Panc1 (cell line): ENCODE data around the gene NOL11. TPM values are rescaled to one million over a fixed set of nuclear protein-coding genes. Genes with fewer than 3 reads are reported as not detected.

ENCODE experiments used
- ATAC-seq: fragments of 200-7000 bp; cut with Tn5 transposase; 2 replicates; pipeline ENCODE4 v1.9.1; 2020; ENCODE audit warnings: mild to moderate bottlenecking, moderate library complexity
- BruUV-seq: library from RNA; stranded (reverse); fragments of 400-500 nt; replicated peaks from 2 replicates; lab custom pipeline; 2021; lab: Mats Ljungman, UMichigan
- CTCF ChIA-PET: fragments of 300-600 bp; sonication (Branson Sonifier 250); formaldehyde crosslinking; loops from one replicate; lab custom pipeline; 2022; ENCODE audit warnings: antibody characterized with exemption; lab: Charles Lee
- POLR2A ChIA-PET: fragments of 300-600 bp; sonication (Branson Sonifier 250); formaldehyde crosslinking; loops from one replicate; lab custom pipeline; 2022; ENCODE audit warnings: antibody characterized with exemption; lab: Charles Lee
- DNase-seq: peaks from one replicate; pipeline ENCODE4 v3.0.0-alpha.2; 2010; ENCODE audit warnings: low read depth, low spot score
- H3K27ac ChIP-seq: 2 replicates; pipeline ENCODE4 v1.5.1; 2011; ENCODE audit warnings: mild to moderate bottlenecking, low read length, inconsistent platforms
- H3K27me3 ChIP-seq: fragments of 200-500 bp; sonication (Bioruptor generic); 2 replicates; pipeline ENCODE4 v1.6.0; 2014; ENCODE audit warnings: low read length, inconsistent platforms; ENCODE audit not compliant: control insufficient read depth, insufficient read depth
- H3K36me3 ChIP-seq: fragments of 200-500 bp; sonication (Bioruptor generic); 2 replicates; pipeline ENCODE4 v1.5.1; 2014; ENCODE audit warnings: inconsistent platforms, mild to moderate bottlenecking, low read length, moderate library complexity; ENCODE audit not compliant: control insufficient read depth, insufficient read depth
- H3K4me1 ChIP-seq: 2 replicates; pipeline ENCODE4 v1.5.1; 2011; ENCODE audit warnings: inconsistent platforms, mild to moderate bottlenecking, low read length, moderate library complexity; ENCODE audit not compliant: control insufficient read depth, insufficient read depth
- H3K4me3 ChIP-seq, 2 experiments: 2 replicates each; pipeline ENCODE4 v1.5.1; 2011 to 2012; ENCODE audit warnings: low read depth in 2 of 2, low read length in 2 of 2, mild to moderate bottlenecking in 2 of 2, inconsistent platforms in 1 of 2, moderate library complexity in 1 of 2
- H3K9me3 ChIP-seq: fragments of 200-500 bp; sonication (Bioruptor generic); 2 replicates; pipeline ENCODE4 v1.5.1; 2014; ENCODE audit warnings: low read depth, mild to moderate bottlenecking, inconsistent platforms, low read length, moderate library complexity; ENCODE audit not compliant: control insufficient read depth, insufficient read depth
- POLR2AphosphoS5 ChIP-seq: IDR thresholded peaks from 2 replicates; pipeline ENCODE4 v1.6.1; 2012; ENCODE audit warnings: mild to moderate bottlenecking, low read depth, low read length, moderate library complexity
- SIN3A ChIP-seq: IDR thresholded peaks from 2 replicates; pipeline ENCODE4 v1.6.1; 2012; ENCODE audit warnings: low read depth, mild to moderate bottlenecking, low read length, moderate library complexity, borderline replicate concordance; ENCODE audit not compliant: insufficient read depth
- TCF7L2 ChIP-seq: IDR thresholded peaks from 2 replicates; pipeline ENCODE4 v1.6.1; 2011; ENCODE audit warnings: mild to moderate bottlenecking, low read depth, low read length, inconsistent platforms
- in situ Hi-C: cut with HindIII; loops from 2 replicates; pipeline ENCODE4 v1.10.0; 2016; ENCODE audit warnings: low sequenced_read_pairs, low pct_unique_long_range_greater_than_20kb
- intact Hi-C: fragments of 100-400 bp; cut with micrococcal nuclease; formaldehyde crosslinking; loops from one replicate; pipeline ENCODE4 v1.10.0; 2022; ENCODE audit not compliant: unreplicated experiment
- total RNA-seq: library from RNA; stranded (reverse); gene quantifications from one replicate; pipeline ENCODE4 v1.2.1, GENCODE V29; 2021; ENCODE audit not compliant: unreplicated experiment
- TF ChIP-seq, protein P1 (sequence below): fragments of 450-650 bp; IDR thresholded peaks from 2 replicates; pipeline ENCODE4 v1.5.1; 2017; ENCODE audit warnings: mild to moderate bottlenecking
- TF ChIP-seq, protein P2 (sequence below), 2 experiments: IDR thresholded peaks; 2 replicates each; pipeline ENCODE4 v1.6.1; 2011 to 2012; ENCODE audit warnings: low read depth in 2 of 2, control low read depth in 1 of 2, low read length in 1 of 2, mild to moderate bottlenecking in 1 of 2, moderate library complexity in 1 of 2; ENCODE audit not compliant: insufficient read depth in 1 of 2

The NOL11 gene
- total RNA-seq, 1 experiment from 2014 or later: 41.0 TPM

DNA sequence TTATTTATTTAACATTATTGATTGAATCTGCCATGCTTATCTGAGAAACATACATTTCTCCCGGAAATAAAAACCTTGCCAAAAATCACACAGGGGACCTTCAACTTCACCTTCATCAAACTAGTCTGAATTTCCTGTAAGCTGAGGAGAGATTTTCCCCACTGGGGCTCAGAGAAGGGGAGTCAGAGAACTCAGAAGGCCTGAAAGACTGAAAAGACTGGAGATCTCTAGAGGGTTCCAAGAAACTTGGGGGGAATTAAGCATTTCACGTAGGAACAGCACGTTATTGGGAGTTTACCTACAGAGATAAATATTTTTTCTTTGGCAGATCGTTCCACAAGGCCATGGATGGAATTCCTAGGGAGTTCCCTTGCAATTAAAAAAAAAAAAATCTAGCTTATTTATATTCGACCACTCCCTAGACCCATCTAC is 528 bp upstream of the NOL11 start:
- TSS peak; percentile 99 for BruUV-seq
- CTCF ChIA-PET: interaction anchor here (0.5 kb wide), 1 partner anchor 61 kb away, joined by 3 read pairs; no protein-coding TSS in a partner anchor
- in situ Hi-C loops: no loop called here

GRCh38 chr17:67718325-67718941 is 697 bp downstream of the NOL11 start:
- no TSS peak for BruUV-seq
- H3K27me3 ChIP-seq: no peaks in the 10 kb centered on the region
- no peaks in the 10 kb centered on the region for H3K9me3 ChIP-seq
- in situ Hi-C loops: no loop called here
- H3K4me1 ChIP-seq: peaks cover 4% of the 10 kb centered on the region
- peak overlapping the region; percentile 97 to 100 for H3K4me3 ChIP-seq
- DNase-seq: no peak
- POLR2A ChIA-PET: interaction anchor here (0.5 kb wide), 1 partner anchor 35 kb away, joined by 13 read pairs; no protein-coding TSS in a partner anchor
- peak; percentile 36 for ATAC-seq
- peaks cover 32% of the 10 kb centered on the region for H3K36me3 ChIP-seq
- no peak for TF ChIP-seq TCF7L2
- no peak for TF ChIP-seq SIN3A
- TF ChIP-seq, protein P1, sequence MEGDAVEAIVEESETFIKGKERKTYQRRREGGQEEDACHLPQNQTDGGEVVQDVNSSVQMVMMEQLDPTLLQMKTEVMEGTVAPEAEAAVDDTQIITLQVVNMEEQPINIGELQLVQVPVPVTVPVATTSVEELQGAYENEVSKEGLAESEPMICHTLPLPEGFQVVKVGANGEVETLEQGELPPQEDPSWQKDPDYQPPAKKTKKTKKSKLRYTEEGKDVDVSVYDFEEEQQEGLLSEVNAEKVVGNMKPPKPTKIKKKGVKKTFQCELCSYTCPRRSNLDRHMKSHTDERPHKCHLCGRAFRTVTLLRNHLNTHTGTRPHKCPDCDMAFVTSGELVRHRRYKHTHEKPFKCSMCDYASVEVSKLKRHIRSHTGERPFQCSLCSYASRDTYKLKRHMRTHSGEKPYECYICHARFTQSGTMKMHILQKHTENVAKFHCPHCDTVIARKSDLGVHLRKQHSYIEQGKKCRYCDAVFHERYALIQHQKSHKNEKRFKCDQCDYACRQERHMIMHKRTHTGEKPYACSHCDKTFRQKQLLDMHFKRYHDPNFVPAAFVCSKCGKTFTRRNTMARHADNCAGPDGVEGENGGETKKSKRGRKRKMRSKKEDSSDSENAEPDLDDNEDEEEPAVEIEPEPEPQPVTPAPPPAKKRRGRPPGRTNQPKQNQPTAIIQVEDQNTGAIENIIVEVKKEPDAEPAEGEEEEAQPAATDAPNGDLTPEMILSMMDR: no peak
- TF ChIP-seq POLR2AphosphoS5: no peak
- TF ChIP-seq, protein P2, sequence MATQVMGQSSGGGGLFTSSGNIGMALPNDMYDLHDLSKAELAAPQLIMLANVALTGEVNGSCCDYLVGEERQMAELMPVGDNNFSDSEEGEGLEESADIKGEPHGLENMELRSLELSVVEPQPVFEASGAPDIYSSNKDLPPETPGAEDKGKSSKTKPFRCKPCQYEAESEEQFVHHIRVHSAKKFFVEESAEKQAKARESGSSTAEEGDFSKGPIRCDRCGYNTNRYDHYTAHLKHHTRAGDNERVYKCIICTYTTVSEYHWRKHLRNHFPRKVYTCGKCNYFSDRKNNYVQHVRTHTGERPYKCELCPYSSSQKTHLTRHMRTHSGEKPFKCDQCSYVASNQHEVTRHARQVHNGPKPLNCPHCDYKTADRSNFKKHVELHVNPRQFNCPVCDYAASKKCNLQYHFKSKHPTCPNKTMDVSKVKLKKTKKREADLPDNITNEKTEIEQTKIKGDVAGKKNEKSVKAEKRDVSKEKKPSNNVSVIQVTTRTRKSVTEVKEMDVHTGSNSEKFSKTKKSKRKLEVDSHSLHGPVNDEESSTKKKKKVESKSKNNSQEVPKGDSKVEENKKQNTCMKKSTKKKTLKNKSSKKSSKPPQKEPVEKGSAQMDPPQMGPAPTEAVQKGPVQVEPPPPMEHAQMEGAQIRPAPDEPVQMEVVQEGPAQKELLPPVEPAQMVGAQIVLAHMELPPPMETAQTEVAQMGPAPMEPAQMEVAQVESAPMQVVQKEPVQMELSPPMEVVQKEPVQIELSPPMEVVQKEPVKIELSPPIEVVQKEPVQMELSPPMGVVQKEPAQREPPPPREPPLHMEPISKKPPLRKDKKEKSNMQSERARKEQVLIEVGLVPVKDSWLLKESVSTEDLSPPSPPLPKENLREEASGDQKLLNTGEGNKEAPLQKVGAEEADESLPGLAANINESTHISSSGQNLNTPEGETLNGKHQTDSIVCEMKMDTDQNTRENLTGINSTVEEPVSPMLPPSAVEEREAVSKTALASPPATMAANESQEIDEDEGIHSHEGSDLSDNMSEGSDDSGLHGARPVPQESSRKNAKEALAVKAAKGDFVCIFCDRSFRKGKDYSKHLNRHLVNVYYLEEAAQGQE (IDR thresholded peaks at IDR 0.05; ENCODE audit: insufficient read depth in 1 of 2, low read depth in 2 of 2, low read length in 1 of 2): no peak
- H3K27ac ChIP-seq: peak overlapping the region; percentile 92
- intact Hi-C loops: no loop called here
- CTCF ChIA-PET: interaction anchor here (0.6 kb wide), 1 partner anchor 485 kb away, joined by 5 read pairs; no protein-coding TSS in a partner anchor

More for the DNA sequence above, 528 bp upstream of the NOL11 start:
- TF ChIP-seq TCF7L2: no peak
- TF ChIP-seq, protein P2 (IDR thresholded peaks at IDR 0.05; ENCODE audit: insufficient read depth in 1 of 2, low read depth in 2 of 2, low read length in 1 of 2): no peak
- H3K36me3 ChIP-seq: peaks cover 30% of the 10 kb centered on the region
- ATAC-seq (no peak), DNase-seq (no peak)
- peaks cover 4% of the 10 kb centered on the region for H3K4me1 ChIP-seq
- peak overlapping the region; percentile 74 to 100 for H3K4me3 ChIP-seq
- H3K27ac ChIP-seq: peak overlapping the region; percentile 92
- no peaks in the 10 kb centered on the region for H3K27me3 ChIP-seq
- intact Hi-C loops: no loop called here
- H3K9me3 ChIP-seq: no peaks in the 10 kb centered on the region
- POLR2A ChIA-PET: interaction anchor here (0.6 to 0.7 kb wide), 2 partner anchors 11 to 17 kb away, joined by 3 to 5 read pairs; no protein-coding TSS in a partner anchor
